HUDEP-2 (cell line): ENCODE data around the gene APC2.
"Not testable (repeated sequence)": the region's sequence is repeated elsewhere in the genome, so short reads cannot be mapped to it uniquely, and the experiment has no call there.

Source experiments
- DNase-seq, 76 experiments: peaks; one replicate each; lab custom pipeline; 2025; ENCODE audit not compliant: unreplicated experiment in 76 of 76; lab: John Stamatoyannopoulos, UW

Gene APC2

GRCh38 chr19:1416014-1416841, 33.7 kb upstream of the APC2 start:
- no peak for DNase-seq

GRCh38 chr19:1417145-1417544, 32.8 kb upstream of the APC2 start:
- DNase-seq: no peak

GRCh38 chr19:1417681-1418495, 32.0 kb upstream of the APC2 start:
- no peak for DNase-seq

GRCh38 chr19:1418496-1418775, 31.5 kb upstream of the APC2 start:
- no peak for DNase-seq

GRCh38 chr19:1418951-1419738, 30.8 kb upstream of the APC2 start:
- DNase-seq: no peak

GRCh38 chr19:1420085-1420484, 29.8 kb upstream of the APC2 start:
- not testable (repeated sequence) for DNase-seq

GRCh38 chr19:1420590-1420989, 29.3 kb upstream of the APC2 start:
- DNase-seq: no peak

- no peak for DNase-seq
Observed at GRCh38 chr19:1421218-1421957, 28.5 kb upstream of the APC2 start.

GRCh38 chr19:1421958-1422305, 28.0 kb upstream of the APC2 start:
- DNase-seq: no peak

- DNase-seq: no peak
Observed at GRCh38 chr19:1422360-1422759, 27.6 kb upstream of the APC2 start.

- no peak for DNase-seq
Observed at GRCh38 chr19:1422943-1423342, 27.0 kb upstream of the APC2 start.

- DNase-seq: no peak
Observed at GRCh38 chr19:1423436-1424191, 26.3 kb upstream of the APC2 start.

GRCh38 chr19:1424192-1424955, 25.5 kb upstream of the APC2 start:
- DNase-seq: no peak

- no peak for DNase-seq
Observed at GRCh38 chr19:1425102-1425837, 24.7 kb upstream of the APC2 start.

- DNase-seq: no peak
Observed at GRCh38 chr19:1425902-1426301, 24.0 kb upstream of the APC2 start.

GRCh38 chr19:1426736-1427135, 23.2 kb upstream of the APC2 start:
- no peak for DNase-seq

- DNase-seq: no peak
Observed at GRCh38 chr19:1427221-1427920, 22.6 kb upstream of the APC2 start.

GRCh38 chr19:1428738-1429391, 21.1 kb upstream of the APC2 start:
- no peak for DNase-seq
